ENCODE data around the gene FUT6.

GRCh38 chr19:5882421-5882968 is 43.0 kb upstream of the FUT6 start:
- no peak for TF ChIP-seq ISL1 (CRISPR knock-in tag; IDR thresholded peaks at IDR 0.05)
- TF ChIP-seq RARB (CRISPR knock-in tag; IDR thresholded peaks at IDR 0.05), result no peak
- TF ChIP-seq ZFP3 (CRISPR knock-in tag; IDR thresholded peaks at IDR 0.05), result no peak
- TF ChIP-seq OSR1 (CRISPR knock-in tag; IDR thresholded peaks at IDR 0.05), result no peak
- TF ChIP-seq PATZ1 (CRISPR knock-in tag; IDR thresholded peaks at IDR 0.05; ENCODE audit: borderline replicate concordance), result no peak
- TF ChIP-seq ZNF565 (CRISPR knock-in tag; conservative IDR thresholded peaks at IDR 0.05; ENCODE audit: low read depth), result no peak
